ENCODE measurements around the gene MAPK1IP1L.

Gene MAPK1IP1L

DNA sequence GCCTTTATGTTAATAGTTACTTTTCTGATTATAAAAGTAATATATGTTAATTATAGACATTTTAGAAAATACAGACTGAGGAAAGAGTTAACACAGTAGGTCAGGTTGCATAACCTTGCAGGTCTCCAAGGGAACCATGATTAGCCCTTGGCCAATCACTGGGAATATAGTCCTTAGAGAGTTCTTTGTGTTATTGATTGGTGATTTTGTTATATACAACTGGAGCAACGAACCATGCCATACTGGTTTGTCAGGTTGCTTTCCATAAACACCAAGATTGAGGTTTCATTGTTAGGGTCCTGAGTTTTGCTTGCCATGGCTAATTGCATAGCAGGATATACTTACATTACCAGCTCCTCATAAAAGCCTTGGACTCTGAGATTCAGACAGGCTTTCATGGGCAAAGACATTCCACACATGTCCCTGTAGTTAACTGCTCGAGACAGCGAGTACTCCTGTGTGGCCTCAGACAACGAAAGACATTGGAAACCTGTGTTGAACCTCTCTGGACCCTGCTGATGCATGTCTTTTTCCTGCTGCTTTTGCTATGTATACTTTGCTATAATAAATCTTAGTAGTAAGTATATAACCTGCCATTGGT, 33.7 kb downstream of the MAPK1IP1L start:
- no peak for TF ChIP-seq ZFX (IDR thresholded peaks at IDR 0.05; ENCODE audit: borderline replicate concordance)
- TF ChIP-seq, protein P1, sequence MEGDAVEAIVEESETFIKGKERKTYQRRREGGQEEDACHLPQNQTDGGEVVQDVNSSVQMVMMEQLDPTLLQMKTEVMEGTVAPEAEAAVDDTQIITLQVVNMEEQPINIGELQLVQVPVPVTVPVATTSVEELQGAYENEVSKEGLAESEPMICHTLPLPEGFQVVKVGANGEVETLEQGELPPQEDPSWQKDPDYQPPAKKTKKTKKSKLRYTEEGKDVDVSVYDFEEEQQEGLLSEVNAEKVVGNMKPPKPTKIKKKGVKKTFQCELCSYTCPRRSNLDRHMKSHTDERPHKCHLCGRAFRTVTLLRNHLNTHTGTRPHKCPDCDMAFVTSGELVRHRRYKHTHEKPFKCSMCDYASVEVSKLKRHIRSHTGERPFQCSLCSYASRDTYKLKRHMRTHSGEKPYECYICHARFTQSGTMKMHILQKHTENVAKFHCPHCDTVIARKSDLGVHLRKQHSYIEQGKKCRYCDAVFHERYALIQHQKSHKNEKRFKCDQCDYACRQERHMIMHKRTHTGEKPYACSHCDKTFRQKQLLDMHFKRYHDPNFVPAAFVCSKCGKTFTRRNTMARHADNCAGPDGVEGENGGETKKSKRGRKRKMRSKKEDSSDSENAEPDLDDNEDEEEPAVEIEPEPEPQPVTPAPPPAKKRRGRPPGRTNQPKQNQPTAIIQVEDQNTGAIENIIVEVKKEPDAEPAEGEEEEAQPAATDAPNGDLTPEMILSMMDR (IDR thresholded peaks at IDR 0.05), result no peak
- no peak overlapping the region for H3K27ac ChIP-seq

DNA sequence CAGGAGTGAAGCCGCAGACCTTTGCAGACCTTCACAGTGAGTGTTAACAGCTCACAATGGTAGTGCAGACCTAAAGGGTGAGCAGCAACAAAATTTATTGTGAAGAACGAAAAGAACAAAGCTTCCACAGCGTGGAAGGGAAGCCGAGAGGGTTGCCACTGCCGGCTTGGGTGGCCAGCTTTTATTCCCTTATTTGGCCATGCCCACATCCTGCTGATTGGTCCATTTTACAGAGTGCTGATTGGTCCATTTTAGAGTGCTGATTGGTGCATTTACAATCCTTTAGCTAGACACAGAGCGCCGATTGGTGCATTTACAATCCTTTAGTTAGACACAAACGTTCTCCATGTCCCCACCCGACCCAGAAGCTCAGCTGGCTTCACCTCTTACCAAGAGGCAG, 35.5 kb downstream of the MAPK1IP1L start:
- H3K27ac ChIP-seq, result no peak overlapping the region
- TF ChIP-seq, protein P1 (IDR thresholded peaks at IDR 0.05), result no peak
- no peak for TF ChIP-seq ZFX (IDR thresholded peaks at IDR 0.05; ENCODE audit: borderline replicate concordance)

DNA sequence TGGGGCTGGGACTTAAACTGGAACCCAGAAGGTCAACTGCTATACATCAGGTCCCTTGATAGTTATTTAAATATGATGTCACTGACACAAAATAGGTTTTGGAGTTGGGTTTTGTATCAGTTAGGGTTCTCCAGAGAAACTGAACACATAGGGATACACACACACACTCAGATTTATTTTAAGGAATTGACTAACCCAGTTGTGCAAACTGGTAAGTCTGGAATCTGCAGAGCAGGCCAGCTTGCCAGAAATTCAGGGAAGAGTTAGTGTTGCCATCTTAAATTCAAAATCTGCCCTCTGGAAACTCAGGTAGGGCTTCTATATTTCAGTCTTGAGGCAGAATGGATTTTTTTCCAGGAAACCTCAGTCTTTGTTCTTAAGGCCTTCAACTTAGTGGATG, 36.9 kb downstream of the MAPK1IP1L start:
- H3K27ac ChIP-seq, result no peak overlapping the region
- no peak for TF ChIP-seq ZFX (IDR thresholded peaks at IDR 0.05; ENCODE audit: borderline replicate concordance)
- TF ChIP-seq, protein P1 (IDR thresholded peaks at IDR 0.05), result no peak

DNA sequence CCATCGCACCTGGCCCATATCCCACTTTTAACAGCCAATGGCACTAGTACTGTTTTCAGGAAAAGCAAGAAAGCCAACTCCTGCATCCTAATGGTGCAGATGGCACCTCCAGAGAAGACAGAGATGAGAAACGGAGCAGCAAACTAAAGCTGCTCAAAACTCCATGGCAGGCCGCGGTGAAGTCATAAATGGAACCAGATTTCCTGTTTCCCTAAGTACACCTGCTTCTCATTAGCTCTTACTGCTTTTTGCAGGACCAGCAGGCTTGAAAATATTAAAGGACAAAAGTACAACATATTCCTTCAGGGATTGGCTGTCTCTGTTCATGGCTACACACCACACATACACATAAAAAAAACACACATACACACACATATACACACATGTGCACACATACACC, 40.9 kb downstream of the MAPK1IP1L start:
- TF ChIP-seq, protein P1 (IDR thresholded peaks at IDR 0.05), result no peak
- no peak for TF ChIP-seq ZFX (IDR thresholded peaks at IDR 0.05; ENCODE audit: borderline replicate concordance)
- no peak overlapping the region for H3K27ac ChIP-seq

DNA sequence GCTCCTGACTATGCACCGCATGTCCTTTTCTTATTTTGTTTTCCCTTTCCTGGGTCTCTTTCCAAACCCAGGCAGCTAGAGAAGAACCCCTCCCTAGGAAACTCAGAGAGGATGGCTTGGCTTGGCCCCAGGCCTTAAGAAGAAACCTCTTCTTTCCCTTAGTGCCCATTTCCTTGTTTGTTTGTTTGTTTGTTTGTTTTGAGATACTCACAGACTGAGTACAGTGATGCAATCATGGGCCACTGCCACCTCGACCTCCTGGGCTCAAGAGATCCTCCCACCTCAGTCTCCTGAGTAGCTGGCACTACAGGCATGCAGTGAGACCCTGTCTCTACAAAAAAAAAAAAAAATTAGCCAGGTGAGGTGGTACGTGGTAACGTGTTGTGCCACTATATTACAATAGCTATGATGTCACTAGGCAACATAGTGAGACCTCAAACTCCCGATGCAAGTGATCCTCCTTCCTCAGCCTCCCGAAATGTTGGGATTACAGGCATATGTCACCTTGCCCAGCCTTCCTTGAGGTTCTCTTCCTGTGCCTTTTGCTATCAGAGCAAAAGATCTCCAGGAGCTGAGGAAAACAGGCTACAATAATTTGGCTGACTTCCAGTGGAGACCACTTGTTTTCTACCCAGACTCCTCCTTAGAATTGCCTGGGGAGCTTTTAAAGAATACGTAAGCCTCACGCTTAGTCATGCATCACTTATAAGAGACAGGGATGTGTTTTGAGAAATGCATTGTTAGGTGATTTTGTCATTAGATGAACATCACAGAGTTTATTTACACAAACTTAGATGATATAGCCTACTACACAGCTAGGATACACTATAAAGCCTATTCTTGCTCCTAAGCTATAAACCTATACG, 43.1 kb downstream of the MAPK1IP1L start:
- TF ChIP-seq, protein P1 (IDR thresholded peaks at IDR 0.05), result no peak
- H3K27ac ChIP-seq, result no peak overlapping the region

DNA sequence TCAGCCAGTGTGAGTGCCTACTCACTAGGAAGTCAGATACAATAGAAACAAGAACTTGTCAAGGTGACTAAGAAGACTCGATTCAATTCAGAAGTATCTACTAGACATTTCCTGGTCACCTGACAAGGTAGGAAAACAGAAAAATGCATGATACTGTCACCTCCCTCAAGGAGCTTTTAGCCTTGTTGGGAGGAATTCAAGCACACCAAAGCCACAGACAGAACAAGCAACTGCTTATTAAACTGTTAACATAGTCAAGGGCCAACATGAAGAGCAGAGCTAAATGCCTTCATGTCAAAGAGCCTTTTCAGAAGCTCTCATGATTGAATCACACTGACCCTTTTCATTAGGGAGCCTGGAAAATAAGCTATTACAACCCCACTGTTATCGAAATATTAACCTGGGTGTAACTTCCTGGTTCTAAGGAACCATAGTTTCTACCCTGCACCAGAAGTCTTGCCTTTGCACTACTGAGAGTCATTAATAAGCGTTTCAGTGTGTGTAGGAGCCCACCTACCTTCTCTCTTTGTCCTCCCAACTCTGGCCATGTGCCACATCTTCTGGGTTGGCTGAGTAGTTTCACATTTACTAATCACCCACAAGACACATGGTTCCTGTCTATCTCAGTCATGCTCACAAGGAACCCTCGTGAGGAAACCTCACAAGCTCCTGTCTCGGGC, 46.6 kb downstream of the MAPK1IP1L start:
- TF ChIP-seq, protein P1 (IDR thresholded peaks at IDR 0.05), result no peak
- TF ChIP-seq ZFX (IDR thresholded peaks at IDR 0.05; ENCODE audit: borderline replicate concordance), result no peak
- no peak overlapping the region for H3K27ac ChIP-seq

DNA sequence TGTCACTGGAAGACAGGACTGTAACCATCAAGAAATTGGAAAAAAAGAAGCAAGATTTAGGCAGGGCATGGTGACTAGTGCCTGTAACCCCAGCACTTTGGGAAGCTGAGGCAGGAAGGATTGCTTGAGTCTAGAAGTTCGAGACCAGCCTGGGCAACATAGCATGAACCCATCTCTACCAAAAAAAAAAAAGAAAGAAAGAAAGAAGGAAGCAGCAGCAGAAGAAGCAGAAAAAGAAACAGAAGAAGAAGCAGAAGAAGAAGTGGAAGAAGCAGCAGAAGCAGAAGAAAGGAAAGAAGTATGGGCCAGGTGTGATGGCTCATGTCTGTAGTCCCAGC, 47.1 kb downstream of the MAPK1IP1L start:
- no peak for TF ChIP-seq ZFX (IDR thresholded peaks at IDR 0.05; ENCODE audit: borderline replicate concordance)
- TF ChIP-seq, protein P1 (IDR thresholded peaks at IDR 0.05), result no peak
- no peak overlapping the region for H3K27ac ChIP-seq
